Measurements from ENCODE around the gene HMGXB3.

DNA sequence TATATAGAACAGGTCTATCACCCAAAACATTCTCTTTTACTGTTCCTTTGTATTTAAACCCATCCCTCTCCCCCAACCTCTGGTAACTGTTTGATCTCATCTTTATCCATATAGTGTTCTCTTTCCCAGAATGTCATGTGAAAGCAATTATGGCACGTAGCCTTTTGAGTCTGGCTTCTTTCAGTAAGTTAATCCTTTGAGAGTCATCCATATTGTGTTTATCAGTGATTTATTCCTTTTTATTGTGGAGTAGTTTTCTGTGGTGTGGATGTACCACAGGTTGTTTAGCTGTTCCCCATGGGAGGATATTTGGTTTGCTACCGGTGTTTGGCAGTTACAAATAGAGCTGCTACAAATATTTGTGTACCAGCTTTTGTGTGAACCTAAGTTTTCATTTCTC lies 38.0 kb downstream of the HMGXB3 start:
- TF ChIP-seq, protein P1, sequence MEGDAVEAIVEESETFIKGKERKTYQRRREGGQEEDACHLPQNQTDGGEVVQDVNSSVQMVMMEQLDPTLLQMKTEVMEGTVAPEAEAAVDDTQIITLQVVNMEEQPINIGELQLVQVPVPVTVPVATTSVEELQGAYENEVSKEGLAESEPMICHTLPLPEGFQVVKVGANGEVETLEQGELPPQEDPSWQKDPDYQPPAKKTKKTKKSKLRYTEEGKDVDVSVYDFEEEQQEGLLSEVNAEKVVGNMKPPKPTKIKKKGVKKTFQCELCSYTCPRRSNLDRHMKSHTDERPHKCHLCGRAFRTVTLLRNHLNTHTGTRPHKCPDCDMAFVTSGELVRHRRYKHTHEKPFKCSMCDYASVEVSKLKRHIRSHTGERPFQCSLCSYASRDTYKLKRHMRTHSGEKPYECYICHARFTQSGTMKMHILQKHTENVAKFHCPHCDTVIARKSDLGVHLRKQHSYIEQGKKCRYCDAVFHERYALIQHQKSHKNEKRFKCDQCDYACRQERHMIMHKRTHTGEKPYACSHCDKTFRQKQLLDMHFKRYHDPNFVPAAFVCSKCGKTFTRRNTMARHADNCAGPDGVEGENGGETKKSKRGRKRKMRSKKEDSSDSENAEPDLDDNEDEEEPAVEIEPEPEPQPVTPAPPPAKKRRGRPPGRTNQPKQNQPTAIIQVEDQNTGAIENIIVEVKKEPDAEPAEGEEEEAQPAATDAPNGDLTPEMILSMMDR (IDR thresholded peaks at IDR 0.05), result no peak
- no peak for TF ChIP-seq POLR2A (IDR thresholded peaks at IDR 0.05)
- TF ChIP-seq EP300 (IDR thresholded peaks at IDR 0.05), result no peak

Data from tibial nerve (tissue), 4 donors.